Astrocyte (in vitro differentiated cells and primary cell): ENCODE data around the gene PHF13.

Experiments used
- CTCF ChIP-seq: IDR thresholded peaks from 2 replicates; pipeline ENCODE4 v1.5.1; 2011; ENCODE audit warnings: low read depth, mild to moderate bottlenecking, inconsistent platforms, low read length, moderate library complexity; ENCODE audit not compliant: insufficient read depth
- EZH2 ChIP-seq: IDR thresholded peaks from 2 replicates; pipeline ENCODE4 v1.6.1; 2012; ENCODE audit warnings: mild to moderate bottlenecking, low read length, inconsistent platforms; ENCODE audit not compliant: insufficient read depth

DNA sequence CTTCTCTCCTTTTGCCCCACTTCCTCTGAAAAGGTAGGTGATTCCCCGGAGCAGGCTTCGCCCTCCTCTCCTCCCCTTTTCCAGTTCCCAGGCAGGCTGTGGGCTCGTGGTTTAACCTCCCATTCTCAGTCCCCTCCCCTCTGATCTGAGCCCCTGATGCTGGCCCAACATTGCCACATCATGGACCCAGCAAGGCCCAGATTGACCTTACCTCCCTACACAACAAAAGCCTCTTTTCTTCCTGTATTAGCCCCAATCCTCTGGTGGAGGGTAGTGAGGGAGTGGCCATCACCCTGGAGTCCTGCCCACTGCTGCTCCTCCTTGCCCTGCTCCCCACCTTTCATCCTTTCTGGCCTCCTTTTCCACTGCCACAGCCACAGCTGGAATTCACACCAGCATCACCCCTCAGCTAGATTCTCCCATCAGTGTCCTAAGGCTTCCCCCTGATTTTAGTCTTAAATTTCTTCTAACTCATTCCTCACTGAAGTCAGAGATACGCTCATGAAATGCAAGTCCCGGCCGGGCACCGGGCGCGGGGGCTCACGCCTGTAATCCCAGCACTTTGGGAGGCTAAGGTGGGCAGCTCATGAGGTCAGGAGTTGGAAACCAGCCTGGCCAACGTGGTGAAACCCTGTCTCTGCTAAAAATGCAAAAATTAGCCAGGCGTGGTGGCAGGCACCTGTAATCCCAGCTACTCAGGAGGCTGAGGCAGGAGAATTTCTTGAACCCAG lies 40.7 kb upstream of the PHF13 start:
- no peak for TF ChIP-seq CTCF
- TF ChIP-seq EZH2, result no peak
